K562 (cell line): ENCODE measurements around the gene EGFR. TPM values are rescaled to one million over a fixed set of nuclear protein-coding genes. Genes with fewer than 3 reads are reported as not detected.

Experiments
- ATF1 ChIP-seq, 2 experiments: fragments of 450-650 bp in 1 of 2; IDR thresholded peaks; 2 replicates each; pipeline ENCODE4 v1.6.1; 2016; ENCODE audit warnings: missing compliant biosample characterization in 1 of 2, missing genetic modification characterization in 1 of 2
- BRD4 ChIP-seq: fragments of 200-600 bp; sonication (generic); IDR thresholded peaks from 2 replicates; pipeline ENCODE4 v1.6.1; 2017; ENCODE audit warnings: inconsistent platforms
- JUN ChIP-seq, 2 experiments: sonication (generic) in 1 of 2; formaldehyde crosslinking in 1 of 2; IDR thresholded peaks; 2 replicates each; pipeline versions ENCODE4 v1.6.1 to v1.8.0; 2012 to 2022; ENCODE audit warnings: borderline replicate concordance in 2 of 2, mild to moderate bottlenecking in 2 of 2, improper control_type of control experiment in 1 of 2, low read depth in 1 of 2, low read length in 1 of 2, missing genetic modification reagents in 1 of 2
- JUND ChIP-seq, 2 experiments: IDR thresholded peaks; 2 replicates in 1 of 2; 3 replicates in 1 of 2; pipeline ENCODE4 v1.6.1; 2011; ENCODE audit warnings: borderline replicate concordance in 2 of 2, low read depth in 2 of 2, low read length in 2 of 2, improper control_type of control experiment in 1 of 2, missing biosample characterization in 1 of 2, missing genetic modification characterization in 1 of 2, missing genetic modification reagents in 1 of 2
- KLF1 ChIP-seq: fragments of 450-650 bp; IDR thresholded peaks from 2 replicates; pipeline ENCODE4 v1.6.1; 2016; ENCODE audit warnings: missing genetic modification characterization, missing compliant biosample characterization
- L3MBTL2 ChIP-seq: fragments of 450-650 bp; IDR thresholded peaks from 2 replicates; pipeline ENCODE4 v1.6.1; 2016; ENCODE audit warnings: mild to moderate bottlenecking, moderate library complexity
- MAFF ChIP-seq: IDR thresholded peaks from 2 replicates; pipeline ENCODE4 v1.6.1; 2012; ENCODE audit warnings: low read length, improper control_type of control experiment
- MAFK ChIP-seq: IDR thresholded peaks from 2 replicates; pipeline ENCODE4 v1.6.1; 2011; ENCODE audit warnings: low read length, improper control_type of control experiment
- MIER1 ChIP-seq: fragments of 450-650 bp; IDR thresholded peaks from 2 replicates; pipeline ENCODE4 v1.6.1; 2016; ENCODE audit warnings: antibody characterized with exemption, mild to moderate bottlenecking, low read depth
- MYC ChIP-seq, 2 experiments: fragments of 250-450 bp in 1 of 2; sonication (Bioruptor Pico) in 1 of 2; IDR thresholded peaks; 2 replicates each; pipeline versions ENCODE4 v1.5.1 to v1.6.1; 2012 to 2021; ENCODE audit warnings: low read depth in 2 of 2, borderline replicate concordance in 1 of 2, improper control_type of control experiment in 1 of 2, low read length in 1 of 2, mild to moderate bottlenecking in 1 of 2, moderate library complexity in 1 of 2
- POLR3G ChIP-seq: IDR thresholded peaks from 2 replicates; pipeline ENCODE4 v1.6.1; 2011; ENCODE audit not compliant: insufficient read length, insufficient replicate concordance; ENCODE audit errors: extremely low read depth
- RB1 ChIP-seq: fragments of 450-650 bp; IDR thresholded peaks from 2 replicates; pipeline ENCODE4 v1.6.1; 2017; ENCODE audit warnings: low read depth, mild to moderate bottlenecking
- RUNX1 ChIP-seq: sonication (generic); IDR thresholded peaks from 2 replicates; pipeline ENCODE4 v1.6.1; 2016; ENCODE audit warnings: antibody characterized with exemption, low read depth
- SMARCC2 ChIP-seq: fragments of 450-650 bp; IDR thresholded peaks from 2 replicates; pipeline ENCODE4 v1.6.1; 2017; ENCODE audit warnings: antibody characterized with exemption, moderate library complexity, mild to moderate bottlenecking, low read depth
- SOX6 ChIP-seq: fragments of 450-650 bp; IDR thresholded peaks from 2 replicates; pipeline ENCODE4 v1.6.1; 2014; ENCODE audit warnings: mild to moderate bottlenecking
- TAF15 ChIP-seq: fragments of 200-400 bp; formaldehyde crosslinking; IDR thresholded peaks from 2 replicates; pipeline ENCODE4 v1.6.1; 2017; ENCODE audit warnings: mild to moderate bottlenecking, low read depth, low read length, moderate library complexity
- TAL1 ChIP-seq: fragments of 450-650 bp; IDR thresholded peaks from 2 replicates; pipeline ENCODE4 v1.6.1; 2016; ENCODE audit warnings: mild to moderate bottlenecking
- YBX1 ChIP-seq: fragments of 450-650 bp; IDR thresholded peaks from 2 replicates; pipeline ENCODE4 v1.7.1; 2016; ENCODE audit warnings: mild to moderate bottlenecking
- ZFP30 ChIP-seq: fragments of 250-450 bp; sonication (Bioruptor Pico); IDR thresholded peaks from 2 replicates; pipeline ENCODE4 v1.8.0; 2022; ENCODE audit warnings: moderate library complexity, mild to moderate bottlenecking, inconsistent platforms, borderline replicate concordance
- ZFX ChIP-seq: sonication (generic); formaldehyde crosslinking; IDR thresholded peaks from 2 replicates; pipeline ENCODE4 v1.8.0; 2022; ENCODE audit warnings: mild to moderate bottlenecking, missing genetic modification reagents, moderate library complexity
- ZNF165 ChIP-seq: fragments of 250-450 bp; sonication (Bioruptor Pico); IDR thresholded peaks from 2 replicates; pipeline ENCODE4 v1.4.0; 2020; ENCODE audit warnings: borderline replicate concordance
- ZNF316 ChIP-seq: fragments of 450-650 bp; IDR thresholded peaks from 2 replicates; pipeline ENCODE4 v1.6.1; 2016
- ZNF57 ChIP-seq: fragments of 450-650 bp; formaldehyde crosslinking; IDR thresholded peaks from 2 replicates; pipeline ENCODE4 v1.4.0; 2020; ENCODE audit warnings: mild to moderate bottlenecking, moderate library complexity
- ZNF75A ChIP-seq: fragments of 450-650 bp; formaldehyde crosslinking; IDR thresholded peaks from 2 replicates; pipeline ENCODE4 v1.4.0; 2020; ENCODE audit warnings: mild to moderate bottlenecking
- ZSCAN29 ChIP-seq: fragments of 450-650 bp; IDR thresholded peaks from 2 replicates; pipeline ENCODE4 v1.6.1; 2017
- polyA plus RNA-seq, 8 experiments: library from polyadenylated mRNA; depleted of rRNA in 4 of 8; stranded (reverse) in 5 of 8; unstranded in 3 of 8; fragments of >200 nt; fragmentation: Nextera tagmentation in 2 of 8; fragmentation: Illumina TruSeq in 1 of 8; extraction: Ambion mirVana in 2 of 8; extraction: Trizol in 1 of 8; gene quantifications; 2 replicates each; pipeline versions ENCODE4 v1.2.1 to v1.2.3, GENCODE V29; 2011 to 2014; ENCODE audit warnings: inconsistent platforms in 1 of 8, missing spikeins in 1 of 8
- total RNA-seq, 7 experiments: library from RNA; depleted of rRNA in 6 of 7; stranded (reverse); fragments of >200 nt in 6 of 7; fragmentation: Illumina TruSeq in 2 of 7; extraction: Trizol in 2 of 7; gene quantifications; 2 replicates each; pipeline versions ENCODE4 v1.2.1 to v1.2.3, GENCODE V29; 2011 to 2021; ENCODE audit warnings: low replicate concordance in 1 of 7
- TF ChIP-seq, protein P1 (sequence below): sonication (generic); formaldehyde crosslinking; IDR thresholded peaks from 2 replicates; pipeline ENCODE4 v1.8.1; 2023; ENCODE audit warnings: mild to moderate bottlenecking, missing genetic modification reagents
- TF ChIP-seq, protein P2 (sequence below): fragments of 450-650 bp; IDR thresholded peaks from 2 replicates; pipeline ENCODE4 v1.6.1; 2016; ENCODE audit warnings: low read depth, mild to moderate bottlenecking, moderate library complexity
- TF ChIP-seq, protein P3 (sequence below): fragments of 250-450 bp; sonication (Bioruptor Pico); IDR thresholded peaks from 2 replicates; pipeline ENCODE4 v1.5.0; 2021

EGFR gene
- total and polyA plus RNA-seq, 9 of the 15 experiments (the other 6 are each of a cell fraction or from before 2014, with no cell fraction given): 0.13 TPM; not detected in 8

DNA sequence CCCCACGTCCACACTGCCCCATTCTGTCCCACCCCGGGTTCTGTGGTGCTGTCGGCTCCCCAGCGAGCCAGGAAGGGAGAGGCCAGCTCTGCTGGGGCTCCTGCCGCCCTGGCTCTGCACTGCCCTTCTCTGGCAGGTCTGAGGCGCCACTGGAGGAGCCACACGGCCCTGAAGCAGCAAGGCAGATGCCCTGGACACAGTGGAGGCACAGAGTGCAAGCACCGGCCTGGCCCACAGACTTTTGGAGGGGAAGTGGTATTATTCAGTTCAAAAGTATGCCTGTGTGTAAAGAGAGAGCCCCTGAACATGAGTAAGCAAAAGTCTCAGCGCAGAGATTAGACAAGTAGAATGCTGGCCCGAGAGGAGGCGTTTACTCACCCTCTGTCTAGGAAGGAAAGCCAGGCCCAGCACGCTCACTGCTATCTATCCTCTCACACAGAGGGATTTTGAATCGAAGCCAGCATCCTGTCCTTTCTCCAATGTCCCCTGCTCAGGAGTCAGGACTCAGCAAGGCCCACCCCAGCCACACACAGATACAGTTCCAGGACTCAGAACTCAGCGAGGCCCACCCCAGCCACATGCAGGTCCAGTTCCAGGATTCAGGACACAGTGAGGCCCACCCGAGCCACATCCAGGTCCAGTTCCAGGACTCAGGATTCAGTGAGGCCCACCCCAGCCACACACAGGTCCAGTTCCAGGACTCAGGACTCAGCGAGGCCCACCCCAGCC lies 115.0 kb downstream of the EGFR start (continued):
- TF ChIP-seq, protein P1, sequence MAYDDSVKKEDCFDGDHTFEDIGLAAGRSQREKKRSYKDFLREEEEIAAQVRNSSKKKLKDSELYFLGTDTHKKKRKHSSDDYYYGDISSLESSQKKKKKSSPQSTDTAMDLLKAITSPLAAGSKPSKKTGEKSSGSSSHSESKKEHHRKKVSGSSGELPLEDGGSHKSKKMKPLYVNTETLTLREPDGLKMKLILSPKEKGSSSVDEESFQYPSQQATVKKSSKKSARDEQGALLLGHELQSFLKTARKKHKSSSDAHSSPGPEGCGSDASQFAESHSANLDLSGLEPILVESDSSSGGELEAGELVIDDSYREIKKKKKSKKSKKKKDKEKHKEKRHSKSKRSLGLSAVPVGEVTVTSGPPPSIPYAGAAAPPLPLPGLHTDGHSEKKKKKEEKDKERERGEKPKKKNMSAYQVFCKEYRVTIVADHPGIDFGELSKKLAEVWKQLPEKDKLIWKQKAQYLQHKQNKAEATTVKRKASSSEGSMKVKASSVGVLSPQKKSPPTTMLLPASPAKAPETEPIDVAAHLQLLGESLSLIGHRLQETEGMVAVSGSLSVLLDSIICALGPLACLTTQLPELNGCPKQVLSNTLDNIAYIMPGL: no peak
- no peak for TF ChIP-seq YBX1
- TF ChIP-seq KLF1: no peak
- peak; percentile 67 for TF ChIP-seq MAFF
- TF ChIP-seq RUNX1: no peak
- no peak for TF ChIP-seq ZNF75A (CRISPR knock-in tag)
- peak; percentile 61 for TF ChIP-seq MAFK
- TF ChIP-seq, protein P2, sequence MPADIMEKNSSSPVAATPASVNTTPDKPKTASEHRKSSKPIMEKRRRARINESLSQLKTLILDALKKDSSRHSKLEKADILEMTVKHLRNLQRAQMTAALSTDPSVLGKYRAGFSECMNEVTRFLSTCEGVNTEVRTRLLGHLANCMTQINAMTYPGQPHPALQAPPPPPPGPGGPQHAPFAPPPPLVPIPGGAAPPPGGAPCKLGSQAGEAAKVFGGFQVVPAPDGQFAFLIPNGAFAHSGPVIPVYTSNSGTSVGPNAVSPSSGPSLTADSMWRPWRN: no peak
- peak; percentile 79 for TF ChIP-seq ZNF316
- no peak for TF ChIP-seq RB1
- TF ChIP-seq ATF1 (CRISPR knock-in tag; IDR thresholded peaks at IDR 0.05): no peak
- TF ChIP-seq ATF1 (tag; IDR thresholded peaks at IDR 0.05): no peak
- TF ChIP-seq MYC (IDR thresholded peaks at IDR 0.05; ENCODE audit: low read depth, low read length): 0 out of 2 replicates have a peak, but pooled peaks have one; percentile 28
- no peak for TF ChIP-seq MYC (CRISPR knock-in tag; IDR thresholded peaks at IDR 0.05; ENCODE audit: borderline replicate concordance, low read depth)
- TF ChIP-seq BRD4: no peak
- no peak for TF ChIP-seq ZSCAN29
- no peak for TF ChIP-seq JUN (IDR thresholded peaks at IDR 0.05; ENCODE audit: borderline replicate concordance, low read depth, low read length)
- no peak for TF ChIP-seq JUN (CRISPR knock-in tag; IDR thresholded peaks at IDR 0.05; ENCODE audit: borderline replicate concordance)
- no peak for TF ChIP-seq ZFP30
- no peak for TF ChIP-seq TAF15
- peak; percentile 30; the same call in 1 of the 2 replicates for TF ChIP-seq JUND (IDR thresholded peaks at IDR 0.05; ENCODE audit: borderline replicate concordance, low read depth, low read length)
- no peak for TF ChIP-seq JUND (tag; IDR thresholded peaks at IDR 0.05; ENCODE audit: borderline replicate concordance, low read depth, low read length)
- no peak for TF ChIP-seq POLR3G
- TF ChIP-seq ZFX (CRISPR knock-in tag): peak; percentile 43; the same call in 1 of the 2 replicates
- TF ChIP-seq ZNF165 (CRISPR knock-in tag): no peak
- TF ChIP-seq MIER1: no peak
- no peak for TF ChIP-seq SMARCC2
- TF ChIP-seq ZNF57 (CRISPR knock-in tag): no peak
- no peak for TF ChIP-seq SOX6
- peak; percentile 68; the same call in 1 of the 2 replicates for TF ChIP-seq L3MBTL2
- TF ChIP-seq, protein P3, sequence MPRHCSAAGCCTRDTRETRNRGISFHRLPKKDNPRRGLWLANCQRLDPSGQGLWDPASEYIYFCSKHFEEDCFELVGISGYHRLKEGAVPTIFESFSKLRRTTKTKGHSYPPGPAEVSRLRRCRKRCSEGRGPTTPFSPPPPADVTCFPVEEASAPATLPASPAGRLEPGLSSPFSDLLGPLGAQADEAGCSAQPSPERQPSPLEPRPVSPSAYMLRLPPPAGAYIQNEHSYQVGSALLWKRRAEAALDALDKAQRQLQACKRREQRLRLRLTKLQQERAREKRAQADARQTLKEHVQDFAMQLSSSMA: no peak
- no peak for TF ChIP-seq TAL1
